ENCODE data around the gene LPCAT2. TPM values are rescaled to one million over a fixed set of nuclear protein-coding genes. Genes with fewer than 3 reads are reported as not detected.

Gene LPCAT2
- total and polyA plus RNA-seq, 2 of the 13 experiments (the other 11 are each of a cell fraction or from before 2014, with no cell fraction given) = 9.9 to 17.6 TPM

DNA sequence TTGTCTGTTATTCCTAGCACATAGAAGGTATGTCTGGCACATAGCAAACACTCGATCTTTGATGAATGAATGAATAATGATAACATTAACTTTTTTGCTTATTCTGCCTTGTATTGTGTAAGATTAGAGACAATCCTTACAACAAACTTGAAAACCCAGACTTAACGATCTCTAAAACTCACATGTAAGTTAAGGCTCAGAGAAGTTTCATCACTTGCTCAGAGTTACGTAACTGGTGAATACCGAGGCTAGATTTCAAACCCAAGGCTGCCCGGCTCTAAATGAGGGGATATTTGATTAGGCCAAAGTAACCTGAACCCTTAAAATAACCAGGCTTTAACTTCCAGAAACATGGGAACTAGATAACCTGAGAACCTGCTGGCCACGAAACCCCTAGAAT is 79.9 kb downstream of the LPCAT2 start:
- no peak for FAIRE-seq
- Histone ChIP-seq H3K4me1 (ENCODE audit: insufficient read depth, low read length) (no peaks in the 10 kb centered on the region), H3K9ac (ENCODE audit: insufficient read depth, low read depth, low read length) (no peak overlapping the region), H4K20me1 (ENCODE audit: insufficient read depth, low read length) (no peaks in the 10 kb centered on the region), H3K36me3 (replicated peaks in 1 of 2; ENCODE audit: control insufficient read depth in 1 of 2, insufficient read depth in 2 of 2, low read length in 2 of 2) (peaks cover 0 to under 1% of the 10 kb centered on the region in 2 experiments; a peak in 1 of 5 replicates), H3K9me3 (ENCODE audit: low read length) (no peaks in the 10 kb centered on the region), H3K79me2 (ENCODE audit: insufficient read depth, low read length) (no peaks in the 10 kb centered on the region), H3K27ac (ENCODE audit: extremely low read length, insufficient read depth, low read length) (no peak overlapping the region), H3K4me3 (replicated peaks in 1 of 3; ENCODE audit: insufficient read depth in 1 of 3, low read depth in 2 of 3, low read length in 3 of 3) (no peak overlapping the region), H3K4me2 (ENCODE audit: low read depth, low read length) (no peak overlapping the region; the same call in 1 of the 2 replicates), H2AFZ (ENCODE audit: low read length) (no peak overlapping the region), H3K27me3 (ENCODE audit: control insufficient read depth in 1 of 2, insufficient read depth in 2 of 2, low read length in 2 of 2) (no peaks in the 10 kb centered on the region; a peak in 1 of 5 replicates)
- no peak for ATAC-seq
- ChIA-PET POLR2A (no interaction called here), CTCF (ENCODE audit: low intra/inter-chr PET ratio, low total read pairs) (no interaction called here)
- intact Hi-C loops (cut with micrococcal nuclease; ENCODE audit: unreplicated experiment) = loop anchor here (1.0 kb wide), 1 partner anchor 52 kb away; no protein-coding TSS in a partner anchor
- no peak for DNase-seq (ENCODE audit: low spot score)
- 25% methylated on average over 6 of the region's 6 CpGs for WGBS (ENCODE audit: low lambda C conversion rate)
- TF ChIP-seq, protein P1, sequence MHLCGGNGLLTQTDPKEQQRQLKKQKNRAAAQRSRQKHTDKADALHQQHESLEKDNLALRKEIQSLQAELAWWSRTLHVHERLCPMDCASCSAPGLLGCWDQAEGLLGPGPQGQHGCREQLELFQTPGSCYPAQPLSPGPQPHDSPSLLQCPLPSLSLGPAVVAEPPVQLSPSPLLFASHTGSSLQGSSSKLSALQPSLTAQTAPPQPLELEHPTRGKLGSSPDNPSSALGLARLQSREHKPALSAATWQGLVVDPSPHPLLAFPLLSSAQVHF (CRISPR knock-in tag; IDR thresholded peaks at IDR 0.05) = no peak
- TF ChIP-seq CEBPG (CRISPR knock-in tag; IDR thresholded peaks at IDR 0.05) (peak; percentile 28; the same call in 1 of the 2 replicates), HOXA7 (CRISPR knock-in tag; IDR thresholded peaks at IDR 0.05) (no peak), ZFY (CRISPR knock-in tag; IDR thresholded peaks at IDR 0.05) (no peak), ATAD3A (CRISPR knock-in tag; IDR thresholded peaks at IDR 0.05) (no peak), CEBPB (IDR thresholded peaks at IDR 0.05; ENCODE audit: borderline replicate concordance, low read depth, low read length) (peak; percentile 69; the same call in 1 of the 2 replicates)
- TF ChIP-seq, protein P2, sequence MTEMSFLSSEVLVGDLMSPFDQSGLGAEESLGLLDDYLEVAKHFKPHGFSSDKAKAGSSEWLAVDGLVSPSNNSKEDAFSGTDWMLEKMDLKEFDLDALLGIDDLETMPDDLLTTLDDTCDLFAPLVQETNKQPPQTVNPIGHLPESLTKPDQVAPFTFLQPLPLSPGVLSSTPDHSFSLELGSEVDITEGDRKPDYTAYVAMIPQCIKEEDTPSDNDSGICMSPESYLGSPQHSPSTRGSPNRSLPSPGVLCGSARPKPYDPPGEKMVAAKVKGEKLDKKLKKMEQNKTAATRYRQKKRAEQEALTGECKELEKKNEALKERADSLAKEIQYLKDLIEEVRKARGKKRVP (CRISPR knock-in tag; IDR thresholded peaks at IDR 0.05) = peak in 1 of 2 experiments; percentile 53; a peak in 2 of 4 replicates
- no TSS peak for BruUV-seq (replicated peaks)
- in situ Hi-C loops (cut with HindIII; ENCODE audit: extremely low pct_ligation_motif_present, low pct_unique_long_range_greater_than_20kb) = no loop called here

DNA sequence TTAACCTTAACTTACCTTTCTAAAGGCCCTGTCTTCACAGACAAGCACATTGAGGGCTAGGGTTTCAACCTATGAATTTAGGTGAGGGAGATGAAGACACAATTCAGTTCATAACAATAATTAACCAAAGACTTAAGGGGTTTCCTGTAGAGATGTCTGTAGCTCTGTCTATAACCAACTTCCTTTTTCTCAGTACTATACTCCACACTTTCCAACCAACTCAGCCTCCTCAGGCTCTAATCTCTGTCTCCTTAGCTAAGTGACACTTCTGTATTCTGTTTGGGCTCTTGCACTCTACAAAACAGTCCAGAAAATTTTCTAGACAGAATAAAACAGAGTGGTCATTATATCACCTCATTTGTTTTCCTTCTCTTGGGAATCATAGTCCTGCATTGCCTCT is 83.4 kb downstream of the LPCAT2 start:
- Histone ChIP-seq H3K79me2 (ENCODE audit: insufficient read depth, low read length) (no peaks in the 10 kb centered on the region), H3K9ac (ENCODE audit: insufficient read depth, low read depth, low read length) (no peak overlapping the region), H3K36me3 (replicated peaks in 1 of 2; ENCODE audit: control insufficient read depth in 1 of 2, insufficient read depth in 2 of 2, low read length in 2 of 2) (no peaks in the 10 kb centered on the region), H4K20me1 (ENCODE audit: insufficient read depth, low read length) (no peaks in the 10 kb centered on the region), H3K9me3 (ENCODE audit: low read length) (no peaks in the 10 kb centered on the region), H3K4me3 (replicated peaks in 1 of 3; ENCODE audit: insufficient read depth in 1 of 3, low read depth in 2 of 3, low read length in 3 of 3) (no peak overlapping the region), H3K4me2 (ENCODE audit: low read depth, low read length) (no peak overlapping the region), H3K4me1 (ENCODE audit: insufficient read depth, low read length) (no peaks in the 10 kb centered on the region), H3K27ac (ENCODE audit: extremely low read length, insufficient read depth, low read length) (no peak overlapping the region), H2AFZ (ENCODE audit: low read length) (no peak overlapping the region), H3K27me3 (ENCODE audit: control insufficient read depth in 1 of 2, insufficient read depth in 2 of 2, low read length in 2 of 2) (no peaks in the 10 kb centered on the region; a peak in 1 of 5 replicates)
- no peak for FAIRE-seq
- in situ Hi-C loops (cut with HindIII; ENCODE audit: extremely low pct_ligation_motif_present, low pct_unique_long_range_greater_than_20kb) (no loop called here), intact Hi-C loops (cut with micrococcal nuclease; ENCODE audit: unreplicated experiment) (no loop called here)
- ChIA-PET CTCF (ENCODE audit: low intra/inter-chr PET ratio, low total read pairs) (no interaction called here), POLR2A (no interaction called here)
- DNase-seq (ENCODE audit: low spot score) = no peak
- no peak for ATAC-seq
- no TSS peak for BruUV-seq (replicated peaks)
- no peak for TF ChIP-seq BRCA1 (CRISPR knock-in tag; IDR thresholded peaks at IDR 0.05)
- TF ChIP-seq WIZ (CRISPR knock-in tag; IDR thresholded peaks at IDR 0.05) = no peak
- no peak for TF ChIP-seq ZFP36 (IDR thresholded peaks at IDR 0.05; ENCODE audit: borderline replicate concordance, low read depth, low read length, partially characterized antibody)
- TF ChIP-seq JUN (CRISPR knock-in tag; IDR thresholded peaks at IDR 0.05) = no peak
- no peak for TF ChIP-seq GTF3A (CRISPR knock-in tag; conservative IDR thresholded peaks at IDR 0.05)
- no peak for TF ChIP-seq CCAR2 (optimal IDR thresholded peaks at IDR 0.05; ENCODE audit: low read depth, low read length)
- TF ChIP-seq, protein P3, sequence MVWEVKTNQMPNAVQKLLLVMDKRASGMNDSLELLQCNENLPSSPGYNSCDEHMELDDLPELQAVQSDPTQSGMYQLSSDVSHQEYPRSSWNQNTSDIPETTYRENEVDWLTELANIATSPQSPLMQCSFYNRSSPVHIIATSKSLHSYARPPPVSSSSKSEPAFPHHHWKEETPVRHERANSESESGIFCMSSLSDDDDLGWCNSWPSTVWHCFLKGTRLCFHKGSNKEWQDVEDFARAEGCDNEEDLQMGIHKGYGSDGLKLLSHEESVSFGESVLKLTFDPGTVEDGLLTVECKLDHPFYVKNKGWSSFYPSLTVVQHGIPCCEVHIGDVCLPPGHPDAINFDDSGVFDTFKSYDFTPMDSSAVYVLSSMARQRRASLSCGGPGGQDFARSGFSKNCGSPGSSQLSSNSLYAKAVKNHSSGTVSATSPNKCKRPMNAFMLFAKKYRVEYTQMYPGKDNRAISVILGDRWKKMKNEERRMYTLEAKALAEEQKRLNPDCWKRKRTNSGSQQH (CRISPR knock-in tag; IDR thresholded peaks at IDR 0.05; ENCODE audit: low read depth) = no peak
- TF ChIP-seq, protein P4, sequence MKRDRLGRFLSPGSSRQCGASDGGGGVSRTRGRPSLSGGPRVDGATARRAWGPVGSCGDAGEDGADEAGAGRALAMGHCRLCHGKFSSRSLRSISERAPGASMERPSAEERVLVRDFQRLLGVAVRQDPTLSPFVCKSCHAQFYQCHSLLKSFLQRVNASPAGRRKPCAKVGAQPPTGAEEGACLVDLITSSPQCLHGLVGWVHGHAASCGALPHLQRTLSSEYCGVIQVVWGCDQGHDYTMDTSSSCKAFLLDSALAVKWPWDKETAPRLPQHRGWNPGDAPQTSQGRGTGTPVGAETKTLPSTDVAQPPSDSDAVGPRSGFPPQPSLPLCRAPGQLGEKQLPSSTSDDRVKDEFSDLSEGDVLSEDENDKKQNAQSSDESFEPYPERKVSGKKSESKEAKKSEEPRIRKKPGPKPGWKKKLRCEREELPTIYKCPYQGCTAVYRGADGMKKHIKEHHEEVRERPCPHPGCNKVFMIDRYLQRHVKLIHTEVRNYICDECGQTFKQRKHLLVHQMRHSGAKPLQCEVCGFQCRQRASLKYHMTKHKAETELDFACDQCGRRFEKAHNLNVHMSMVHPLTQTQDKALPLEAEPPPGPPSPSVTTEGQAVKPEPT (CRISPR knock-in tag; IDR thresholded peaks at IDR 0.05; ENCODE audit: low read depth) = no peak
- TF ChIP-seq ZNF430 (CRISPR knock-in tag; IDR thresholded peaks at IDR 0.05) = no peak

Measured in HepG2 (cell line).